HG03045 (cell line): Measurements from ENCODE around the gene ITGA3.
"Not testable (repeated sequence)": the region's sequence is repeated elsewhere in the genome, so short reads cannot be mapped to it uniquely, and the experiment has no call there.

Experiments
- ATAC-seq: cut with Tn5 transposase; IDR thresholded peaks from one replicate; pipeline ENCODE4 v1.9.1; 2021; ENCODE audit warnings: mild to moderate bottlenecking, moderate library complexity; ENCODE audit not compliant: unreplicated experiment

The ITGA3 gene

DNA sequence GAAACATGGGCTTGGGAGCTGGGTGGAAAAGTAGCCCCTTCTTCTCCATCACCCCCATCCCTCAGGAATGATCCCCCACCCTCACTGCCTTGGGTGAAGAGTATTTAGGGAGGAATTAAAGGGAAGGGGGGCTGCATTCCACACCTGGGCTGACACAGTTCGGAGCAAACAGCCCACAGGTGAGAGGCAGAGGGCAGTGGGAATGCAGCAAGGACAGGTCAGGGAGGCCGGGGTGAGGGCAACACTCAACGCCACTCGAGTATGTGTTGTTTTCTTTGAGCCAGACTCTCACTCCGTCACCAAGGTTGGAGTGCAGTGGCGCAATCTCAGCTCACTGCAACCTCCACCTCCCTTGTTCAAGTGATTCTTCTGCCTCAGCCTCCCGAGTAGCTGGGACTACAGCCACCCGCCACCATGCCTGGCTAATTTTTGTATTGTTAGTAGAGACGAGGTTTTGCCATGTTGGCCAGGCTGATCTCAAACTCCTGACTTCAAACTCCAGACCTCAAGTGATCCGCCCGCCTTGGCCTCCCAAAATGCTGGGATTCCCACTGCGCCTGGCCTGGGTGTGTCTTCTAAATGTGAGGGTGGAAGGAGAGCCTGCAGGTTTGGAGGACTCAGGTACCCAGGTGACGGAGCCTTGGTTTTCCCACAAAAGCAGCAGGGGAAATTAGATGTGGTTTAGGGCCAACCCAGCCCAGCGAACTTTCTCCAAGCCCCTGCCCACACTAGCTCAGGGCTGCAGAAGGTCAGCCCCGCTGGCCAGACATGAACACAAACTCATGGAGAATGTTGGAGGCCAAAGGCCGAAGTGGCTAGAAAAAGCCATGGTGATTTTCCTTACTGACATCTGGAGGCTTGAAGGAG lies 21.2 kb upstream of the ITGA3 start:
- no peak for ATAC-seq

DNA sequence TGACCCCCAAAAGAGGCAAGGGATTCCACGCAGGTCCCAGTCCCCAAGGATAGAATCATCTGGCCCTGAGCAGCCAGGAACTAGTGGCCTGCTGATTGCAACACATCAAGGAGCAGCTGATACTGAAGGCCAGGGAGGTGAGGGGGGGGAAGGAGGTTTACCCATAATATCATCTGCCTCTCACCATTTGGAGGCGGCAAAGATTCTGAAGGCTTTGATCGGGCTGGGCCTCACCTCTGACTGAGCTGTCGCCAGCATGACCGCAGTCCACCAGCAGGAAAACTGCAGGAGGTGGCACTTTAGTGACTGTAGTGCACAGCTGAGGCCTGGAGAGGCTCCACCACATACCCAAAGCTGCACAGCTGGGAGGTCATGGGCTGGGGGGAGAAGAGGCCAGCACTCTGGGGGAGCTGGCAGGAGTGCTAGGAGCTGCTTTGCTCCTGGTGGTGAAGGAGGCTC lies 20.5 kb upstream of the ITGA3 start:
- no peak for ATAC-seq

DNA sequence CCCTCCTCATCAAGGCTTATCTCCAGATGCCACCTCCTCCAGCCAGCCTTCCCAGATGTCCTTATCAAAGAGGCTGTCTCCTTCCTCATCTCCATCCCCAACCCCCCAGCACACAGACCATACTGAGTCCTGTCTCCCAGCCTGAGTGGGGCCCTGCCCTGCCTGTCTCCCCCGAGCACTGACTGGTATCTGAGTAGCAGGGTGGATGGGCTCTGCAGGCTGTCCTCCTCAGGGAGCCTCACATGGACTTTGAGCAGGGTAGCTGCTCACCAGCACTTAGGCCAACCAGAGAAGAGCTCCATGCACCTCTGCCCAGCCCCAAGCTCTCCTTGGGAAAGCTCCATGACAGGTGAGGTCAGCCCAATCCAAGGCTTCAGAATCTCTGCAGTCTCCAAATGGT lies 20.0 kb upstream of the ITGA3 start:
- ATAC-seq: no peak

DNA sequence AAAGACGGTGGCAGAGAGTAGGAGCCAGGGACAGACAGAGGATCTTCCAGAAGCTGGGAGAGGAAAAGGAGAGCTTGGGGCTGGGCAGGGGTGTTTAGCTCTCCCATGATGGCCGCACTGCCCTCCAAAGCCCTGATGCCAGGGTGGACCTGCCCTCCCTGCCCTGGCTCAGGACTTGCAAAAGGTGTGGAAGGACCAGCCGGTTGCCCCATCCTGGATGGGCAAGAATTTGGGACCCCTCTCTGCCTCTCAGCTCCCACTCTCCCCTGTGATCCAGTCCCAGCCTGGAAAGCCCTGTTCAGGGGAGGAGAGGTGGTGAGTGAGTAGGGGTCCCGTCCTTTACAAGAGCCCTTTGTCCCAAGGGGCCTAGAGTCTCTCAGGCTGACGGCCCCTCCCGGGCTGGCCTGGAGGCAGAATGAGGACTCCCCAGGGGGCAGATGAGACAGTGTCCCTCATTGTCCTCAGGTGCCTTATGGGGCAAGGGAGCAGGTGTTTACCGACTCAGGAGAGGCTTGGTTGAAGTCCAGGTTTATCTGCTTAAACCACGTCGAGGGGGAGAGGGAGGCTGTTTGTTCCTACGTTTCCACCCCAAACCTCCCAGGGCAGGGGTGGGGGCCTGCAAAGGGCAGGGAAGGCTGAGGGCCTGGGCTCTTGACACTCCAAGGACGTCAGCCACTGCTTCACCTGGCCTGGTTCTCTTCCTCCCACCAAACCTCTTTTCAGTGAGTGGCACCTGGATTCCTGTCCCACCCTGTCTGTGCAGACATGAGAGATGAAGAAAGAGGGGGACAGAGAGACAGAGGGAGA lies 19.3 kb upstream of the ITGA3 start:
- no peak for ATAC-seq

DNA sequence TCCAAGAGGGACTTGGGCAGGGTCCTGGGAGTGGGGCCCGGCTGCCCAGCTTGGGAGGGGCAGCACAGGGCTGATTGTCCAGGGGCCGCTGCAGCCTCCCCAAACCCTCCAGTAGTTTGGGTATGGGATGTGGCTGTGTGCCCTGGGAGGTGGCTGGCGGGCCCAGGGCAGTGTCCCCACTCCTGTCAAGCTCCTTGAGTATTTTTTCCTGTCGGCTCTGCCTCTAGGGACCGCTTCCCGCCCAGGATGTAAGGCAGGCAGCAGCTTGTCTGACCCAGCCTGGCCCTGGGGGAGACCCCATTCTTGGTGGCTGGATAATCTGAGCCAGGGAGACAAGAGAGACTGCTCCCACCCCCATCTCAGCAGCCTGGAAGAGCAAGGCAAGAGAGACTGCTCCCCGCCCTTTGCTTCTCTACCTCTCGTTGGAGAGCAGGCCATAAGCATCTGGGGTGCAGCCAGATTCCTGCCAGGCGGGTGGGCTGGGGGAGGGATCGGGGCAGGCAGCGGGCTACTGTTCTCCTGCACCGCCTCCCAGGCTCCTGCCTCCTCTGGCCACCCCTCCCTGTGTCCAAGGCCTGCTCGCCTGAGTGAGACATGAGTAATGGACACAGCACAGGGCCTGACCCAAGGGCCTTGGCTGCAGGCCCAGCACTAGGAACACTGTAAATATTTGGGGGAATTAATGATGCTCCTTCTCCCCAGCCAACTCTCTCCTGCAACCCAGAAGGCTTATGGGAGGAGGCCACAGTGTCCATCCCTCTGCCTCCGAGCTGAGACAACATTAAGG lies 18.4 kb upstream of the ITGA3 start:
- ATAC-seq: no peak

DNA sequence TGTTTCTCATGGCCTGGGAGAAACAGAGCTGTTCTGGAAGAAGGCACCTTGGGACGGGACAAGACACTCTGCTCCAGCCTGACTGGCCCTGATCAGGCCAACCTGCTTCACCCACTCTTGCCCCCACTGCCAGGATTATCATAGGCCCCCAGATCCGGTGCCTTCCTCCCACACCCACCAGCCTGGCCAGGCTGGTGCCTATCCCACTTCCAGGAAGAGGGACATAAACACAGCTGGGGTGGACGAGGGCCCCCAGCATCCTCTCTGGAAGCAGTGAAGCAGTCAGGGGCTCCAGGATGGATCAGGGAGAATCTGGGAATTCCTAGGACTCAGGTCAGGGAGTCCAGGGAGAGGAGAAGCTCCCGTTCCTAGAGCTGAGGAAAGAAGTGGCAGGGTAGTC lies 16.9 kb upstream of the ITGA3 start:
- no peak for ATAC-seq

DNA sequence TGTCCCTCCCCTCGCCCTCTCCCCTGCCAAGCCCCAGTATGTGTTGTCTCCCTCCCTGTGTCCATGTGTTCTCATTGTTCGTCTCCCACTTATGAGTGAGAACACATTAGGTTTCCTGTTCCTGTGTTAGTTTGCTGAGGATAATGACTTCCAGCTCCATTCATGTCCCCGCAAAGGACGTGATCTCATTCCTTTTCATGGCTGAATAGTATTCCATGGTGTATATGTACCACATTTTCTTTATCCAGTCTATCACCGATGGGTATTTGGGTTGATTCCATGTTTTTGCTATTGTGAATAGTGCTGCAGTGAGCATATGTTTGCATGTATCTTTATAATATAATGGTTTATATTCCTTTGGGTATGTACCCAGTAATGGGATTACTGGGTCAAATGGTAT lies 15.4 kb upstream of the ITGA3 start:
- not testable (repeated sequence) for ATAC-seq

DNA sequence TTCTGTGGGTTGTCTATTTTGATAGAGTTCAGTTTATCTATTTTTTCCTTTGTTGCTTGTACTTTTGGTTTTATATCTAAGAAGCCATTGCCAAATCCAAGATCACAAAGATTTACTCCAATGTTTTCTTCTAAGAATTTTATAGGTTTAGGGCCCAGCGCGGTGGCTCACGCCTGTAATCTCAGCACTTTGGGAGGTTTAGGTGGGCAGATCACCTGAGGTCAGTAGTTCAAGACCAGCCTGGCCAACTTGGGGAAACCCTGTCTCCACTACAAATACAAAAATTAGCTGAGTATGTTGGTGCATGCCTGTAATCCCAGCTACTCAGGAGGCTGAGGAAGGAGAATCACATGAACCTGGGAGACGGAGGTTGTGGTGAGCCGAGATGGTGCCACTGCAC lies 13.7 kb upstream of the ITGA3 start:
- ATAC-seq: no peak

DNA sequence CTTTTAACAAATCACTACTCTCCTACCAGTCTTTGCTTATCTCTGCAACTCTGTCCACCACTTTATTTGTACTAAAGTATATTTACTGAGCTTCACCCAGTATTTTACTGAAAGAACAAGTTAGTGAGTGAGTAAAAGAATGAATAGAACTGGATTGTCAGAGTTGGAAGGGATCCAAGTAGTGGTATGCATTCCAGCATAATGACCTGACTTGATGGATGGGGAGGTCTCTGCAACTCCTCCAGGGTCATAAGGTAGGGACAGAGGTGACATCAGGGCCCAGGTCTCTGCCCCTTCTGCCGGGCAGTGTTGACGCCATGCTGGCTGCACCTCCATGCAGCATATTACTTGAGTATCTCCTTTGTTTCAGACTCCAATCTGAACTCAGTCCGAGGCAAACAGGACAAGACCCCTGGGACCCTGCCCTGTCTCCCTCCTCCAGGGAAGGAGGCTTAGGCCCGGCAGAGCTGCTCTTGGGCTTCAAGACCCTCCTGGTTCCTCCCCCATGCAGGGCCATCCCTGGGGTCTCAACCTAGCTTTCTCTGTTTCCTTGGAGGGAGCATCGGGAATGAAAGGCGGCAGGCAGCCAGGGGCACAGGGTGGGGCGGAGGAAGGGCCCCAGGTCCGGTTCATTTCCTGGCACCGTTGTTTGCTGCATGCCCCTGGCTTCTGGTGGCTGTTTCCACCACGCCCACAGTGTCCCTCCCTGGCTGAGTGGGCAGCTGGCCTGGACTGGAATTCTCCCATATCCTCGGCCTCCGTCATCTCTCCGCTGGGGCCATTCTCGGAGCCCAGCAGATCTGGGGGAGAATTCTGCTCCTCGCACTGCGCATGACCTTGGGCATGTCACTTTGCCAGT lies 12.4 kb upstream of the ITGA3 start:
- no peak for ATAC-seq

DNA sequence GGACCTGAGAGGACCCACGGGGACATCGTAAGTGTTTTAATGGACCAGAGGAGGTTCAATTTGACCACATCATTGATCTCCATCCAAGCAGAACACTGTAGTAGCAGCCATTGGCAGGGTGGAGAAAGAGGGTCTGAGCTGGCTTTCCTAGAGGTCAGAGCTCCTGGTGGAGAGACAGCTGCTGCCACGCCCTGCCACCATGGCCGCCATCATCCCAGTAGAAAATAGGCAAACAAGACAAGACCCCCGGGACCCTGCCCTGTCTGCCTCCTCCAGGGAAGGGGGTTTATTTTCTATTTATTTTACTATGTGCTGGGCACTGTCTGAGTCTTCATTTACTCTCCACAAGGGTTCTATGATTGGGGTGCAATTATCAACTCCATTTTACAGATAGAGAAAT lies 11.4 kb upstream of the ITGA3 start:
- ATAC-seq: no peak

DNA sequence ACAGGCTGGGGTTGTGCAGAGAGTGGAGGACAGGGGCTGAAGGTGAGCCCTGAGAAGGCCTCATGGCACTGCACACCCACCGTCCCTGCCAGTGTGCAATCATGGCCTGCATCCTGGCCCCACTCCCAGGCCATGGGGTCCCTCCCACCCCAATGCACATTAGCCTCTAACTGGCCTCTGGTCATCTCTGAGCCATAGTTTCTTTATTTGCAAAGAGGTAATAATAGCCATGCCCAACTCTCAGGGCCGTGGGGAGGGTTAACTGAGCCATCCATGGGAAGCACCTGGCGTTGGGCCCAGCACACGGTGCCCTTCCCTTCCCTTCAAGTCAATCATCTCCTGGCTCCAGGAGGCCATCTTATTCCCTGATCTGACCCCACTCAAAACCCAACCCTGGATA lies 10.8 kb upstream of the ITGA3 start:
- no peak for ATAC-seq

DNA sequence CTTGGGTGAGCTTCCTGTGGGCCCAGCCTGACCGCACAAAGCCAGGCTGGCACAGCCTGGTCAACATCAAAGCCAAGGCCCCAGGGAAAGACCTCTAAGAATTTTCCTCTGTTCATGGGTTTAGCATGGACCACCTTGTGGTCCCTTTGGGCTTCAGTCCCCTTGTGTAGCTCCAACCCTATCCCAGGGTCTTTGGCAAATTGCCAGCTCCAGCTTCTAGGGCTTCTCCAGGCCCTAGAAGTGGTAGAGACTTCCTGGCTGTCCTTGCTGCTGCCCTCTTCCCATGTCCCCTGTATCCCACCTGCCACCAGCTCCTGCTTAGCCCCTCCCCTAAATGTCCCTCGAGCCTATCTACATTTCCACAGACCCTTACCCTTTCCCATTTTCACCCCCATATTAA lies 9.7 kb upstream of the ITGA3 start:
- no peak for ATAC-seq

DNA sequence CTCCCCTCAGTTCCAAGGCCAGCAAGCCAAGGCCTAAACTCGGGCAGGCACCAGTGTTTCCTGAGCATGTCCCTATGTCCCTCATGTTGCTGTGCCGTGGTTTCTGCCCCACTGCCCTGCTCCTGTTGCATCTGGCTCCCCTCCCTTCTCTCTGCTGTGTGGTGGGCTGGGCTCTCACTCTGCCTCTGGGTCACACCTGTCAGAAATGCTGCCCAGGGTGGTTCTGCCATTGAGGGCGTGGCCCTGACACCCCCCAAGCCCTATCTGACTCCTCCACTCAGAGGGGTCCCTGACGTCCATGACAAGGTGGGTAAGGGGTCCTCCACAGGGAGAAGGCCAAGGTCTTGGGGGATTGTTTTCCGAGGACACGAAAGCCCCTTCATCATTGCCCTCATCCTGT lies 9.2 kb upstream of the ITGA3 start:
- no peak for ATAC-seq

DNA sequence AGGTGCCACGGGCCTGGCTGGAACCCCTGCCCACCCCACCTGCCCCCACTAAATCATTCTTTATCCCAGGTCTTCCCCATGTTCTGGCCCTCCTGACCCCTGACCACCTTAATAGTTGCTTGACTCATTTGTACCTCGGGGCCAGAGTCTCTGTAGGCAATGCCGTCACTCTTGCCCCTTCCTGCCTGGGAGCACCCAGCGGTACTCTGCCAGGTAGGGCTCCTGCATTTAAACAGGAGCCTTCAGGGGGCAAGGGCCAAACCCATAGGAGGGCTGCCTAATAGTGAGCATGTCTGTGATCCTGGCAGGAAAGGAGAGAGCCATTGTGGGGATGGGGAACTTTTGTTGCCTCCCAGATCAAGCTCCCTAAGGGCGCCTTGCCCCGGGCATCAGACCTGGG lies 8.8 kb upstream of the ITGA3 start:
- ATAC-seq: no peak

DNA sequence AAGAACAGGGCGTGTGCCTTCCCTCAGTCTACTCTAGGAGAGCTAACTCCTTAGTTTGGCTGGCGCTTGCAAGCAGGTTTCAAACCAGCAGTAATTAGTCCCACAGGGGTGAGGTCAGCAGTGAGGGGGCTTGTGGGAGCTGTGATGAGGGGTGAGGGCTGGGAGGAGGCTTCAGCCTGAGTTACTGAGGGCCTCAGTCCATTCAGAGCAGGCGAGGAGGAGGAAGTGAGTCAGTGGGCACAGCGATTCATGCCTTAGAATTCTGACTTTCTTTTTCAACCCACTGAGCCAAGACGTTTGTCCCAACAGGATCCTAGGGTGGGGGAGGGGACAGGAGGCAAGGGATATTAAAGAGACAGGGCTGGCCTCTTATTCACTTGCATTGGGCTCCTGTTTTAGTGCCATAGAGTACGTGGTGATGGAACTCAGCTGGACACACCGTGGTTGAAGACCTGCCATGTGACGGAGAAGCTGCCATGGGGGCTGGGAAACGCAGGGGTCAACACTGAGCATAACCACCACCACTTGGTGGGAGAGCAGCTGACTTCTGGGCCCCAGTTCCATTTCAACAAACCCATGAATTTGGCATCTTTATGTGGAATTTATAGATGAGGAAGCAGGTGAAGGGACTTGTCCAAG lies 8.3 kb upstream of the ITGA3 start:
- no peak for ATAC-seq

DNA sequence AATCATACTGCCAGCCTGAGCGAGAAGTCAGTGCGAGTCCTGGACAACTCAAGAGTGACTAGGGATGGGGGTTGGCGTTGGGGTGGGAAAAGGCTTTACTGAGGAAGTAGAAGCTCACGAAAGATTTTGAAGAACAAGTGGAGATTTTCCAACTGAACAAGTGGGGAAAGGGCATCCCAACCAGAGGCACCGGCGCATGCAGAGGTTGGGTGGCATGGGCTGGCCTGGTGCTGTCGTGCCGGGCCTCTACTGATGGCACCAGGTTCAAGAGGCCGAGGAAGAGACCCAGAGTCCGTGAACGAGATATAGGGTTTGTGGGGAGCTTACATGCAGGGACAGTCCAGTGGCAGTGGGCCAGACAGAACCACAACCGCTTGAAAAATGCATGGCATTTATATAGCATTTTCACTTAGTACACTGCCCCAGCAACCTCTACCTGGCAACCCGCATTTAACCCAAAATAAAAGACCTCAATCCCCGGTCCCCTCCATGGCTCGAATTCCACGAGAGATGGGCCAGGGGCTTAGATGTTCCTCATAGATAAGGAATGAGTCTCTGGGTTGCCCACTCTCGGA lies 7.7 kb upstream of the ITGA3 start:
- ATAC-seq: no peak

DNA sequence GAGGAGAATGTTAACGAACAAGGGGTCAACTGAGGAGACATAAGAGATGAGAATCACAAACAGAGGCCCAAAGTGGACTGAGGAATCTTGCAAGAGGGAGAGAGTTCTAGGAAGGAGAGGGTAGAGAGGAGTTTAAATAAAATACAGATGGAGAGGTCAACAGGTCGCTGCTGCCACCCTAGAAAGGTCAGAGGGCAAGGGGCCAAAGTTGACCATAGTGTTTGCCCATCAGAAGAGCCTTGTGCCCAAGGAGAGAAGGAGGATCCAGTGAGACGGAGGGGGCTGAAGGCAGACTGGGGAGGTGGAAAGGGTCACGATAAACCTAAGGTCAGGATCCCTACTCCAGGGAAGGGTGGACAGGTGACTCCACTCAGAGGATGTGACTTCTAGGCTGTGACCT lies 6.9 kb upstream of the ITGA3 start:
- ATAC-seq: no peak

DNA sequence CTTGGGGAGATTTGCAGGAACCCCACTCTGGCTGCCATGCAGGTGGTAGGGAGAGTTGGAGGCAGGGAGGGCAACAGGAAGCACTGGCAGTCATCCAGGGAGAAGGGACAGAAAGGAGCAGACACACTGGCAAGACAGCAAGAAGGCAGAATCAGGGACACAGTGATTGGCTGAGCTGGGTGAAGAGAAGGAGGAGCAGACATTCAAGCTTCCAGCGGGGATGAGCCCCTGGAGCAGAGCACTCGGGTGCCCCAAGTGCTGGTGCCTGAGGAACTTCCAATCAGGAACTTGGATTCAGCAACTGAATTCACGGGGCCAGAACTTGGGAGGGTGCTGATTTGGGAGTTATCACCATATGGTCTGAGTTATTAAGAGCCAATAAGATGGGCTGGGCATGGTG lies 6.3 kb upstream of the ITGA3 start:
- no peak for ATAC-seq

DNA sequence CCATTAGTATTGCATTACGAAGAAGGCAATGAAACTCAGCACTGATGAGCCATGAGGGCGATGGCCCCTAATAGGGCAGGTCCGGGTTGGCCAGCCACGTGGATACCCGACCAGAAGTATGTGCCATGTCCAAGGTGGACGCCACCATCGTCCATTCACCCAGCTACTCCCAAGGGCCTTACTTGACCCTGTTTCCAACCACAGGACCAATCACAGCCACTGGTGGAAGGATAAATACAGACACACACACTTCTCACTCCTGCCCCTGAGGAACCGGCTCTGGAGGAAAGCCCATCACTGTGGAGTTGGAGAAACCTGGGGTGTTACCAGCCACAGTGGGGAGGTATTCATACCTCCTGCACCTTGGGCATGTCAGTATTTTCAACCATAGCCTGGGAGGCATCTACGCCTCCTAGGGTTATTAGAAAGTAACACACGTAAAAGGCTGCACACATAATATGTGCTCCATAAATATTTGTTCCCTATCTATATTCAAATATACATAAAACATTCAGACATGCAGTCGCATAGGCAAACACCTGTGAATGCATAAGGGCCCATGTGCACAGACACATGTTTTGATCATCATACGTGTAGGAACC lies 5.4 kb upstream of the ITGA3 start:
- no peak for ATAC-seq
